Stimulated activated CD4-positive, alpha-beta T cell treated with anti-CD3 and anti-CD28 coated beads, Interleukin-4, amount 100 ng/mL, for 1 hour (primary cell): ENCODE data around the gene PHACTR2.

Experiments
- DNase-seq: peaks from one replicate; pipeline ENCODE4 v3.0.0-alpha.2; 2020

The PHACTR2 gene

GRCh38 chr6:143743301-143744166, 65.8 kb downstream of the PHACTR2 start:
- DNase-seq: no peak

- no peak for DNase-seq
These were observed 66.9 kb downstream of the PHACTR2 start for GRCh38 chr6:143744551-143745165.

- DNase-seq: no peak
These were observed 67.7 kb downstream of the PHACTR2 start for GRCh38 chr6:143745166-143746133.

GRCh38 chr6:143746202-143747119, 68.7 kb downstream of the PHACTR2 start:
- DNase-seq: no peak

GRCh38 chr6:143747347-143747842, 69.6 kb downstream of the PHACTR2 start:
- DNase-seq: no peak

GRCh38 chr6:143749891-143750290, 72.1 kb downstream of the PHACTR2 start:
- no peak for DNase-seq

- DNase-seq: no peak
These were observed 73.1 kb downstream of the PHACTR2 start for GRCh38 chr6:143750877-143751276.

GRCh38 chr6:143752459-143752858, 74.7 kb downstream of the PHACTR2 start:
- DNase-seq: no peak

GRCh38 chr6:143753678-143754077, 75.9 kb downstream of the PHACTR2 start:
- DNase-seq: no peak

- DNase-seq: no peak
These were observed 76.4 kb downstream of the PHACTR2 start for GRCh38 chr6:143754204-143754603.

GRCh38 chr6:143755301-143755744, 77.6 kb downstream of the PHACTR2 start:
- DNase-seq: no peak

GRCh38 chr6:143757346-143757832, 79.6 kb downstream of the PHACTR2 start:
- no peak for DNase-seq

GRCh38 chr6:143758551-143758950, 80.8 kb downstream of the PHACTR2 start:
- DNase-seq: no peak

GRCh38 chr6:143759666-143760065, 81.9 kb downstream of the PHACTR2 start:
- no peak for DNase-seq

GRCh38 chr6:143761074-143761473, 83.3 kb downstream of the PHACTR2 start:
- DNase-seq: no peak

GRCh38 chr6:143762126-143762525, 84.4 kb downstream of the PHACTR2 start:
- DNase-seq: no peak

GRCh38 chr6:143765422-143766184, 87.8 kb downstream of the PHACTR2 start:
- DNase-seq: no peak

GRCh38 chr6:143766185-143766553, 88.4 kb downstream of the PHACTR2 start:
- no peak for DNase-seq

- no peak for DNase-seq
These were observed 89.7 kb downstream of the PHACTR2 start for GRCh38 chr6:143767433-143767832.

GRCh38 chr6:143772116-143773086, 94.6 kb downstream of the PHACTR2 start:
- DNase-seq: no peak
